Fibroblast of skin of left quadriceps (primary cell): ENCODE measurements around the gene MED14.

Experiments used
- DNase-seq, 2 experiments: peaks; one replicate each; pipeline ENCODE4 v3.0.0-alpha.2; 2013; ENCODE audit warnings: low read depth in 2 of 2

MED14 gene

DNA sequence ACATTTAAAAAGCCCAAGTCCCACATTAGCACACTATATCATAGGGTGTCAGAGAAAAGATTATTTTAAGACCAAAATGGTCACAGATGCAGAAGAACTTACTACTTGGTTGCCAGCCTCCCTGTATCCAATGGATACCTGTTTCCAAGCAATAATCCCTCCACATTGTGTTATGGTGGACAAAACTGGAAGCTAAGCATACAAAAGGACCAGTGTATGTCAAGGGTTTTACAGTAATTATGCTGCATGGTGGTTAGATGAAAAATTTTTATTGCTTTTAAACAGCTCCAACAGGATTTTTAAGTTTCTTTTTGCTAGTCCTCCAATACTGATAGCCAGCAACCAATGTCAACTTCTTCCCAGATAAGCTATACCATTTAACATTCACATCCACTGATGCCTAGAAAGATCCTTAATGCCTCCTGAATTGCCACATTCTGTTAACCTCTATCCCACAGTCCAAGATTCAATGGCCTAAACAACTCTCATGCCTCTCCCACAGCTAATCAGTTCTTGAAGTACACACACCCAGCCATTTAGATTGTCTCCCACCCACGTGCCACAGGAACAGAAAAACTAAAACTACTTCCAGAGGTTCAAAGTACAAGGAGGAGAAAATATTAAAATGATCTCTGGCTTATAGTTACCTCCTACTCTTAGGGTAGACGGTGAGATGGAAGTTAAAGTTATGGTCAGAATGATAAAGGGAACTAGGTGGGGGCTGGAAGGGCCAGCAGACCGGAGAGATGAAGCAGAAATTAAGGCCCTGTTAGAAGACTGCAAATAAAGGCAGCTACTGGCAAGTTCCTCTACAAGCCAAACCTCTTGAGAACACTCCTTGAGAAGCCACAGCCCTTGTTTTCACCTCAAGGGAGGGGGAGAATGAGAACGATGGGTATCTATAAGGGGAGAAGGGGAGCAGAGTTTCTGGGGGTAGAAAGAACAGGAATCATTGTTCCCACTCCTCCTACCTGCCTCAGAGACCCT, 5.5 kb downstream of the MED14 start:
- no peak for DNase-seq

DNA sequence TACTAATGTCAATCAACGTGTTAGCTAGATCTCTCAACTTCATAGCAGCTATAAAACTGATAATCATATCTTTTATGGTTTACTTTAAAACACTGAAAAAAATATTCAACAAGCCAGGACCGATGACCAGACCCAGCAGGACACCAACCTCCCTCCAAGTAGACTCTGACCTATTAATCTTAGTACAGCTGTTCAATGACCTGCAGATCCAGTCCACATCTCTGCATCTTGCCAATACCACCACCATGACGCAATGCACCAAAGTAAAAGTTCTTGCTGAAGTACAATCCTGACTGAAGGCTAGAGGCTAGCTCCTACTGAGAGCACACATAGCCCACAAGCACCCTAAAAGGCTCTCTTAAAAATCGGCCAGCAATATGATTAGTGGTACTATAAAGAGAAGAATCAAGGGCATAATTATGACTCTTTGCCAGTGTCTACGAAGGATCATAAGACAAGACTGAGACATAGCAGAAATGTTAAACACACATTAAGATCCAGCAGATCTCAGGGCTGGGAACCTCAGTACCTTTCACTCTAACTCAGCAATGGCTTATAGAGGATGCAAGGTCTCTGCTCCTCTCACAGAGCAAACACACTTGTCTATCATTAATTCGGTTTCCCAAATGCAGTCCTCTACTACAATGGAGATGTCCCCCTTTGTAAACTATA, 7.6 kb downstream of the MED14 start:
- no peak for DNase-seq

DNA sequence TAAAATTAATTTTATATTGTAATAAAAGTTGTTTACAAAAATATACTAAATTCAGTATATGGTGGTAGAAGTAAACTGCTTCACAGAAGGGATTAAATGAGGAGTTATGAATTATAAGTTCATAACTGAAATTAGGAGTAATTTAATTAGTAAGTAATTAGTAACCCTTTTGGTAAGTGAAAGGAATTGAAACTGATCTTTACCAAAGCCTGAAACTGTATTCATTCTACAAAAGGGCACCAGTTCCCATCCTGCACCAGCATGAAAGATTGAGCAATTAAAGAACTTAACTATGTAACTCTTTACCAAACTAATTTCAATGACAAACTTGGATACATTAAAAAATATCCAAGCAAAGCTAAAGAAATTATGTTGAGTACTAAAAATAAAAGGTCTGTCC, 8.2 kb downstream of the MED14 start:
- DNase-seq = no peak

DNA sequence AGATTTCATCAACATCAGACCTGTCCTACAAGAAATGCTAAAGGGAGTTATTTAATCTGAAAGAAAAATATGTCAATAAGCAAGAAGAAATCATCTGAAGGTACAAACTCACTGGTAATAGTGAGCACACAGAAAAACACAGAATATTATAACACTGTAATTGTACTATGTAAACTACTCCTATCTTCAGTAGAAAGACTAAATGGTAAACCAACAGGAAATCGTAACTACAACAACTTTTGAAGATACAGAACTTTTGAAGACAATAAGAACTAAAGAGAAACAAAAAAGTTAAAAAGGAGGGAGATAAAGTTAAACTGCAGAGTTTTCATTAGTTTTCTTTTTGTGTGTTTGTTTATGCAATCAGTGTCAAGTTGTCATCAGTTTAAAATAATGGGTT, 12.4 kb downstream of the MED14 start:
- no peak for DNase-seq

DNA sequence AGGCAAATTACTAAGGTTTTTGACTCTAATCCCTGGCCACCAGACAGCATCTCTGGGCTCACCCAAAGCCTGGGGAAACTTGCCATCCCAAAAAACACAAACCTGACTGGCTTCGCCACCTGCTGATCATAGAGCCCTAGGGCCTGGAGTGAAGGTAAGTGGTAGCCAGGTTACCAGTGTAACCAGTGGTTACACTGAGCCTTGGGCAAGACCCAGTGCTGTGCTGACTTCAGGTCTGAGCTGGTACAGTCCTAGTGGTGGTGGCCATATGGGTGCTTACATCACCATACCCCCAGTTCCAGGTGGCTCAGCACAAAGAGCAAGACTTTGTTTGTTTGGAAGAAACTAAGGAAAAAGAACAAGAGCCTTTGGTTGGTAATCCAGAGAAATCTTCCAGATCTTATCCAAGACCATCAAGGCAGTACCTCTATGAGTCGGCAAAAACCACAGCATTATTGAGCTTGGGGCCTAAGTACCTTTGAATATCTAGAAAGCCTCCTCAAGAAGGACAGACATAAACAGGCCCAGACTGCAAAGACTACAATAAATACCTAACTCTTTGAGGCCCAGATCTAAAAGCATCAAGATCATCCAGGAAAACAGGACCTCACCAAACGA, 13.7 kb downstream of the MED14 start:
- no peak for DNase-seq

DNA sequence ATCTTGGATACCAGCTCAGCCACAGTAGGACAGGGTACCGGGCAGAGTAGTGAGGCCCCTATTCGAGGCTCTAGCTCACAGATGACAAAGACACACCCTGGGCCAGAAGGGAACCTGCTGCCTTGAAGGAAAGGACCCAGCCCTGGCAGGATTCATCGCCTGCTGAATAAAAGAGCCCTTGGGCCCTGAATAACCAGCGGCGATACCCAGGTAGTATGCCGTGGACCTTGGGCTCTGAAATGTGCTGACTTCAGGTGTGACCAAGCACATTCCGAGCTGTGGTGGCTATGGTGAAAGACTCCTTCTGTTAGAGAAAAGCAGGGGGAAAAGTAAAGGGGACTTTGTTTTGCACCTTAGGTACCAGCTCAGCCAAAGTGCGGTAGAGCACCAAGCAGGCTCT, 14.6 kb downstream of the MED14 start:
- DNase-seq = no peak

DNA sequence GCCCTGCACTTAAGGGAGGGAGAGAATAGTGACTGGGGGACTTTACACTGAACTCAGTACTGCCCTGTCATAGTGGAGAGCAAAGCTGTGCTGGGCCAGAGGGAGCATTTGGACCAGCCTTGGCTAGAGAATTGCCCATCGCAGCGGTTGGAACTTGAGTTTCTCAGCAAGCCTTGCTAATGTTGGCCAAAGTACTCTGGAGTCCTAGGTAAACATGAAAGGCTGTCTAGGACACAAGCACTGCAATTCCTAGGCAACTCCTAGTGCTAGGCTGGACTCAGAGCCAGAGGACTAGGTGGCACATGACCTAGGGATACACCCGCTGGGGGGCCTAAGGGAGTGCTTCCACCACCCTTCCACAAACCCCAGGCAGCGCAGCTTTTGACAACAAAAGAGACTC, 15.0 kb downstream of the MED14 start:
- DNase-seq = no peak

DNA sequence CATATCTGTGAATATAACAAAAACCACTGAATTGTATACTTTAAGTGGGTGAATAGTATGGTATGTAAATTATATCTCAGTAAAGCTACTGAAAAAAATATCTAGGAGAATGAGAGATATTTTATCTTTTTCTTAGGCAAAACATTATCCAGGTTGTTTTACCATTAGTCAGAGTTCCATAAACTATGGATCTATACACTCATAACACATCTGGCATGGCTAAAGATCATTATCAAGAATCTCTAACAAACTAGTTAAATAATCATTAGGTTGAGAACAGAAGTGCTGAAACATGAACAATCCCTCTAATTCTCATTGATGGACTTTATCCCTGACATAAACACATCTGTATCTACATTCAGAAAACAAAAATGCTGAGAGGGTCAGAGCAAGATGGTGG, 15.6 kb downstream of the MED14 start:
- DNase-seq = no peak

DNA sequence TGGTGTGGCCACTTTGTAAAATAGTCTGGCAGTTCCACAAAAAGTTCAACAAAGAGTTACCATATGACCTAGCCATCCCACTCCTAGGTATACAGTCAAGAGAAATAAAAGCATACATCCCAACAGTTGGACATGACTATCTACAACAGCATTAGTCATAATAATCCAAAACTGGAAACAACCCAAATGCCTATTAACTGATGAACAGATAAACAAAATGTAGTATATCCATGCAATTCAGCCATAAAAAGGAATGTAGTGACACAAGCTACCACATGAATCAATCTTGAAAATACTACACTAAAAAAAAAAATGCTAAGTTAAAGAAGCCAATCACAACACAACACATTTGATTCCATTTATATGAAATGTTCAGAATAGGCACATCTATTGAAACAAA, 16.1 kb downstream of the MED14 start:
- DNase-seq = peak; percentile 35 to 38

DNA sequence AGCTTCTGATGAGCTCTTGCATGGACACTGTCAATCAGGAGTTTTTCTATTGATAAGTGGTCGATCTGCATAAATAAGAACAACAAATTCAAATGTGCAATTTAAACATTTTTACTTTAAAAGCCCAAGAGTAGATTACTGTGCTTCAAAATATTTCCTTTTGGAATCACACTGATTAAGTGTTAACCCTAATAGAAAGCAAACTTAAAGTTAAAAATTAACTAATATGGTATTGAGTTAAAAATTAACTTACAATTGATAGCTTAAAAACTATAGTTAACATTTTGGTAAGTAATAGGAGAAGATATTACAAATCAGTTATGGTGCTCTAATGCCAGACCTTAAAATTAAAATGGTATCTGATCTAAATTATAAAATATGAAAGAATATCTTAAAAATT, 25.9 kb downstream of the MED14 start:
- no peak for DNase-seq

DNA sequence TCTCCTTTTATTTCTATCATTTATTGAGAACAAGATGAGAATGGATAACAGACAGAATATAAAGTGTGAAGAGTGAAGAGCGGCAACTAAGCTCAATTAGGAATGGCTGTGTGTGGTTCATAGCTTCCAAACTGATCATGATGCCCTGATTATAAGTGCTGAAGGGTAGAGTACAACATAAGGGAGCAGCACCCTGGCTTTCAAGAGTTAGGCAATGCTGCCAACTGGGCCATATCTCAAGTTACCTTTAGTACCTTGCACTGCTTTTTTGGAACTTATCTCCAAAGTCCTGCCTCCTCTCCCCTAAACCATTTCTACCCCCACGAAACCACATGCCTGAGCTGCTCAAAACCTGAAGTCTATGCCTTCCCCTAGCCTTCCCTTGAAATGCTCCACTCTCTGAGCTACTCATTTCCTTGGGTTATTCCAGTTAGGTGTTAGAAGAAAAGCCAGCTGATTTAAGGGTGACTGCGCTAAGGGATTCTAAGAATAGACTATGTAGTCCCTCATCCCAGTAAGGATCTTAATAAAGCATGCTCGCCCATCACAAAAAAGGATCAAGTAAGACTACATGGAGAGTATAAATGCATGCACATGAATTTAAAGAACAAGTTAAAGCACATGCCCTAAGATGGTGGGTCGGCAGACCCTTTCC, 29.6 kb downstream of the MED14 start:
- DNase-seq = no peak

DNA sequence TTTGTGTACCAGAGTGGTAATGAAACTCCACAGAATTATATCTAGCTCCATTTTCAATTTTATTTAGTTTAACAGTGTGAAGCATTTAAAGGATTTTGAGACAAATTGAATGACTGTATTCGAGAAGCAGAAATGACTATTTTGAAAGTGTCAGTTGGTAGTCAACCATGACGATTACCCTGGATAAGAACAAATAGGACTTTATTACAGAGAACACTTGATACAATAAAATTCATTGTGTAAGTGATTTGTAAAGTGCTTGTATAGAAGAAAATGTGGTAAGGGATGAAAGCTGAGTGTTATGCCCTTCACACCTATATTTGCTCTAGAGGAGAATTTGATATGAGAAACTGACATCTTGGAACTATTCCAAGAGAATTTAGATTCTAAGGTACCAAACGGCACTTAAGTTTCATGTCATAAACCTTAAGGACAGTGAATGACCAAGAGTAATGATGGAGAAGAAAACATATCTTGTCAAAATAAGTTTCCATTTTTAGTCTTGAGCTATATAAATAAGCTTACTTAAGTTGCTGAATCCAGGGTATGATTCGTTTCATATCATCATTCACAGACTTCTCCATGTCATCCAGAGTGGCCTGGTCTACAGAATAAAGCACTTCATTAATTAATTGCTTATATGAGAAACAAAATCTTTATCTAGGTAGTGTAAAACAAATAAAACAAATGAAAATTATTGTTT, 34.6 kb downstream of the MED14 start:
- DNase-seq = no peak

DNA sequence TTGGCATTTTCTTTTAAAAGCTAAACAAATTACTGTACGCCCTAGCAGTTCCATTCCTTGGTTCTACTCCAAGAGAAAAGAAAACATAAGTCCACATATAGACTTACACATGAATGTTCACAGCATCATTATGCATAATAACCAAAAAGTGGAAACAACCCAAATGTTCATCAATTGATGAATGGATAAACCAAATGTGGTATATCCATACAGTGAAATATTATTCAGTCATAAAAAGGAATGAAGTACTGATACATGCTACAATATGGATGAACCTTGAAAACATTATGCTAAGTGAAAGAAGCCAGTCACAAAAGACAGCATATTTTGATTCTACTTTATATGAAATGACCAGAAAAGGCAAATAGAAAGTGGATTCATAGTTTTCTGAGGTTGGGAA, 36.5 kb downstream of the MED14 start:
- no peak for DNase-seq

DNA sequence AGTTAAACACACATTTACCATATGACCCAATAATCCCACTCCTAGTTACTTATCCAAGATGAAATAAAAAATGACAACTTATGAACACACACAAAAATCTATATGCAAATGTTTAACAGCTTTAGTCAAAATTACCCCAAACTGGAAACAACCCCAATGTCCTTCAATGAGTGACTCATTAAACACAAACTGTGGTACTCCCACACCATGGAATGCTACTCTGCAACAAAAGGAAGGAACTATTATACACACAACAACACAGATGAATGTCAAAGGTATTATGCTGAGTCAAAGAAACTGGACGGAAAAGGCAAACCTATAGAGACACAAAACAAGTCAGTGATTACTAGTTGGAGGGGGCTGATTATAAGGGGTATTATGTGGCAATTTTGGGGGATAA, 40.5 kb downstream of the MED14 start:
- DNase-seq = no peak

DNA sequence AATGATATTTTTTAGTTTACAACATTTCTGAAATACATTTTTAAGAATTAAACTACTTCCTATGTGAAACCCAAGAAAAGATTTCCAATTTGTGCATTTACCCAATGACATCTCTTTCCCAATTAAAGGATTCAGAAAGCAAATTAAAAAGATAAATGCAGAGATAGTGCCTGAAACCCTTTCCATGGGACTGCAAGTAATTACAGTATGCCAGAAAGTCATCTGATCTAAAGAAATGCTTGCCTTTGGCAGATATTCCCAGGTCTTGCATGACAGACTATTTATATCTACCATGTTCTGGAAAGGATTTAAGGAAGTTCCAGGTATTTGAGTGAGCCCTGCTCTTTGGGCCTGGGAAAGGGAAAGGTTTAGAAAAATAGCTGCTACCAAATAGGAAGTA, 46.4 kb downstream of the MED14 start:
- no peak for DNase-seq

DNA sequence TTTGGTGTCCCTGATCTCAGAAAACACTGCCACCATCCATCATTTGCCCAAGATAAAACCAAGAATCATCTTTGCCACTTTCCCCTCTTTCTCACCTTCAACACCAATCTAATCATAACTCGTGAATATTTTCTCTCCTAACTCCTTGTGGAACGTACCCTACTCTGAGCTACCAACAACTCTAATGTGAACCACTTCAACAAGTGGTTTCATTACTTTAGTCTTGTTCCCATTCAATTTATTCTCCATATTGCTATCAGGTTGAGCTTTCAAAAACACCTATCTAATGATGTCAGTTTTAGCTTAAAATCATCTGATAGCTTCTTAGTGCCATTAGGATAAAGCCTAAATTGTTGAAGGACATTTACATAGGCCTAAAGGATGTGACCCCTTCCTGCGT, 48.2 kb downstream of the MED14 start:
- DNase-seq = no peak

DNA sequence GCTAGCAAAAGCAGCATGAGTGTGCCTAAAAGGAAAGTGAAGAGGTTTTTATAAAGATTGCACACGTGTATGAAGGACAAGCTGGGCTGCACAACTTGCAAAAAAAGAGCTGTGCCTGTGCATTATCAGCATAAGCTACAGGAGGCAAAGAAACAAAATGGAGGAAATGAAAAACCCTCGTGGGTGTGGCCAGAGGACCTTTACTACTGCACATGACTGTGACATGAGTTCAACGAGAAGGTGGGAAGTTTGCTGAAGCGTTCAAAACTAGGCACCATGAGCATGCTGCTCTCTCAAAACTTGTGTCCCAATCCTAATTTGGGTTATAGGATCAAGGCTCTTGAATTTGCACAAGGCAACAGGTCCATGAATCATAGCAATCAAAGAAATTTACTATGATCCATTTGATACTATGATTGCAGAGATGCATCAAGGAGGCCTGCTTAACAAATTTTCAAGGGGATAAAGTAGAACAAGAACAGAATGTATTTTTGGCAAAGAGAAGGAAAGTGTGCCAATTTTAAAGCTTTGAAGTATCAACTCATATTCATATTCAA, 49.9 kb downstream of the MED14 start:
- no peak for DNase-seq

DNA sequence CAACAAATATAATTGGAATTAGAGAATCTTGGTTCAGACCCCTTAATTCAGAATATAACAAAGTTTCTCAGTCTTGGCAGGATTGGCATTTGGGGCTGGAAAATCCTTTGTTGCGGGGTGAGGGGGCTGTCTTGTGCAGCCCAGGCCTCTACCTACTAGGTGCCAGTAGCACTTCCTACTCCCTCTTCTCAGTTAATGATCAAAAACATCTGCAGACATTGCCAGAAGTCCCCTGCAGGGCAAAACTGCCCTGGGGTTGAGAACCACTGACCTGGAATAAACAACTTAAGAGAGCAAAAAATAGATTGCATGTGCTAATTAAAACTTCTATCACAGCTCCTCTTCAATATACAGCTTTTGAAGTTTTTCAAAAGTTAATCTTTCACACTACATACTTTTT, 51.2 kb downstream of the MED14 start:
- DNase-seq = no peak

DNA sequence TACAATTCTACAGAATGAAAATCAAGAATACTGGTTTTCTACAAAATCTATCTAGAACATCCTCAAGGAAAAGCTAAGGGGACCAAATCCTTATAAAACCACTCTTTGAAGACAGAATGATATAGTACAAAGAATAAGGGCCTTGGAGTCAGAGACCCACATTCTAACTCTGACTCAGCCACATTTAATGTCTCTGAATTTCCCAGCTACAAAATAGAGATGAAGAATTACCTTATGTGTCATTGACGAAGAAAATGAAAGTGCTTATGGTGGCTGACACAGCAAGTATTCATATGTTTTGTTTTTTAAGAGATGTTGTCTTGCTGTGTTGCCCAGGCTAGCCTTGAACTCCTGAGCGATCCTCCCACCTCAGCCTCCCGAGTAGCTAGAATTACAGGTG, 52.1 kb downstream of the MED14 start:
- no peak for DNase-seq

DNA sequence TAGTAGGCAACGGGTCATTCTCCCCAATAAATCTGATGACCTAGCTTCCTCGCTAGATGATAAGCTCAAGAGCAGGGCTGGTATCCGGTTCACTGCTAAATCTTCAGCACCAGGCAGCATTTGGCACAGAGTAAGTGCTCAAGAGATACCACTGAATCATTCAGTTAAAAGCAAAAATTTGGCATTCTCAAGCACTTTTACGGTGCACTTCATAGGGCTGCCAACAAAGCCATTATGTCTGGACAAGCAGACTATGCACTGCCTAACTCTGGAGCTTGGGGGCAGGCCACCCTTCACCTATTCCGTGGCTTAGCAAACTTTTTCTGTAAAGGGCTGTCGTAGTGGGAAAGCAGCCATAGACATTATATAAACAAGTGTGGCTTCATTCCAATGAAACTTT, 64.2 kb downstream of the MED14 start:
- no peak for DNase-seq

DNA sequence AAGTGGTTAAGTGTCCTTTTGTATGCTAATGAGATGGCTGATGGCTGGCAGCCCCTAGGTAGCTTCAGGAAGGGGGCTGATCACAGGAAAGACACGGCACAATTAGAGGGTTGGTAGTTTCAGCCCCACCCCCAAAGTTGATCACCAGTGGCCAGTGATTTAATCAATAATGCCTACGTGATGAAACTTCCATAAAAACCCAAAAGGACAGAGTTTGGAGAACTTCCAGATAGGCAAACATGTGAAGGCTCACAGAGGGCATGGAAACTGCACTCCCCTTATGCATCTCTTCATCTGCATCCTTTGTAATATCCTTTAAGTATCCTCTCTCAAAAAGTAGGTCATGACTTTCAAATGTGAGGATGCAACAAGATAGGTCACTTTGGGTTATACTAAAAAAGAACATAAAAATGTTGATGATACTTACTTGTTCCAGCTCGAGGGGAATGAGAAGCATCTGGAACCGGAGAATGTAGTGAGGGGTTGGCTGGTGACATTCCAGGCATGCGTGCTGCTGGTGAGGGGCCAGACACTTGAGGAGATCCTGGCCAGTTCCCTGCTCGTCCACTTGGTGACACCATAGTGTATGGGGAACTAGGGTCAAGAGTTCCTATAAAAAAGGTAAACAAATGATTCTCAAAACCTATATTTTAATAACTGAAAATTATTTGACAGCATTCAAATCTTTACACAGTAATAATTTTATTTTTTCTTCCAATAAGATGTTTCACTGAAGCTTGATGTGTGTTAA, 71.3 kb downstream of the MED14 start:
- DNase-seq = no peak
